Ramos (cell line): ENCODE results near the gene TRMT61A.
"Not testable (repeated sequence)": the region's sequence is repeated elsewhere in the genome, so short reads cannot be mapped to it uniquely, and the experiment has no call there.

ENCODE experiments used
- in situ Hi-C: fragments of 300-500 bp; cut with MboI; formaldehyde crosslinking; loops from one replicate; pipeline ENCODE4 v1.14.3; 2022; ENCODE audit warnings: low sequenced_read_pairs; ENCODE audit not compliant: unreplicated experiment

Gene TRMT61A

DNA sequence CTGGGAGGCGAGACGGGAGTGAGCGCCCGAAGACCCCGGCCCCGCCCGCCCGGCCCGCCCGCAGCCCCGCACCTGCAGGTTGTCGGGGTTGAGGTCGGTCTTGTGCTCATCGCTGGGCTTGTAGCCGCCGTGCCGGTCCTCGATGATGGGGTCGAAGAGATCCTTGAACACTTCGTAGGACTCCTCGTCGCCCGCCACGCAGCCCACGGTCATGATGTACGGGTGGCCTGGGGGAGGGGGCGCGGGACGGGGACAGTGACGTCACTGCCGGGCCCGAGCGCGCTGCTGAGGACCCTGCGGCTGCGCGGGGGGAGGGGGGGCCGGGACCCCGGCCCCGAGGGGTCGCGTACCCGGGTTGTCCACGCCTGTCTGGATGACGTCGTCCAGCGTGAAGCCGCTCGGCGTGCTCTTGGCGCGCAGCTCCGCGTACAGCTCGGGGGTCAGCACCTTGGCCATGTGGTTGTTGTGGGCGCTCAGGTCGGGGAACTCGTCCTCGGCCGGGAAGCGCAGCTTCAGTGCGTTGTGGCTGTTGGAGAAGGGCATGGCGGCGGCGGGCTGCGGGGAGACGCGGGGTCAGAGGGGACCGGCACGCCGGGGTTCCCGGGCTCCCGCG, 6.9 kb upstream of the TRMT61A start:
- in situ Hi-C loops: no loop called here

GRCh38 chr14:103522649-103523574, 6.1 kb upstream of the TRMT61A start, which contains the start of gene CKB:
Gene CKB (minus strand): TSS chr14:103522830. CDS start chr14:103522493, 337 bp downstream.
- in situ Hi-C loops: no loop called here

DNA sequence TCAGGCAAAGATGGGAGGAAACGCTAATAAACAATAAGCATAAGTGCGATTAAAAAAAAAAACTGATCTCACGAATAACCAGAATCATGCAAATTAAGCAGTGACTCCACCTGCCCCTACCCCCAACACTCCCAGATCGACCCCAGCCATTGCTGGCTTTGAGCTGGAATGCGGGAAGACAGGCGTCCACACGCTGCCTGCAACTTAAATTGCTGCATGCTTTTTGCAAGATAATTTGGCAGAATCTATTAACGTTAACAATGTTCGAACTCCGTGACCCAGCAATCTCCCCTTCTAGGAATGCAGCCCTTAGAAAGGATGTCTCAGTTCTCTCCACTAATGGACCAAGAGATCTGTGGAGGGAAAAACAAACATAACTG, 5.4 kb upstream of the TRMT61A start:
- in situ Hi-C loops: no loop called here

GRCh38 chr14:103524002-103524935, 4.7 kb upstream of the TRMT61A start:
- in situ Hi-C loops: no loop called here

DNA sequence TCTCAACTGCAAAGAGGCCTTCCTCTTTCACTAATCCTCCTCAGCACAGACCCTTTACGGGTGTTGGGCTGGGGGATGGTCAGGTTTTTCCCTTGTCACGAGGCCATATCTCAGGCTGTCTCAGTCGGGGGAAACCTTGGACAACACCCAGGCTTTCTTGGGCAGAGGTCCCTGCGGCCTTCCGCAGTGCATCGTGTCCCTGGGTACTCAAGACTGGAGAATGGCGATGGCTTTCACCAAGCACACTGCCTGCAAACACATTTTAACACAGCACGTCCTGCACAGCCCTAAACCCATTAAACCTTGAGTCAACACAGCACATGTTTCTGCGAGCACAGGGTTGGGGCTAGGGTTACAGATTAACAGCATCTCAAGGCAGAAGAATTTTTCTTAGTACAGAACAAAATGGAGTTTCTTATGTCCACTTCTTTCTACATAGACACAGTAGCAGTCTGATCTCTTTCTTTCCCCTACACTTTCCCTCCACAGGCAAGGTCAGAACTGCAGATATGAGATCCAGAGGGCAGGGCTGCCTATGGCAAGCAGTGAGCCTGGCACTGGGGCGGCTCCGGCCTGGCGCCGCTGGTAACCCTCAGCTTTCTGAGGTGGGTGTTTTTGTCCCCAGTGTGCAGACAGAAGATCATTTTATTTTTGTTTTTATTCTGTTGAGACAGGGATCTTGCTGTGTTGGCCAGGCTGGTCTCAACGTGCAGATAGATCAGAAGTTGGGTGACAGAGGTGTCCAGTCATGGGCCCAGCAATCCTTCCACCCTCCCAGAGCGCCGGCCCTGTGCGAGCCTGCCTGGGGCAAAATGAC, 3.4 kb upstream of the TRMT61A start:
- in situ Hi-C loops: not testable (repeated sequence)

- in situ Hi-C loops: no loop called here
These were observed 2.6 kb upstream of the TRMT61A start for GRCh38 chr14:103526247-103526913.

GRCh38 chr14:103526914-103527248, 2.1 kb upstream of the TRMT61A start:
- in situ Hi-C loops: no loop called here

DNA sequence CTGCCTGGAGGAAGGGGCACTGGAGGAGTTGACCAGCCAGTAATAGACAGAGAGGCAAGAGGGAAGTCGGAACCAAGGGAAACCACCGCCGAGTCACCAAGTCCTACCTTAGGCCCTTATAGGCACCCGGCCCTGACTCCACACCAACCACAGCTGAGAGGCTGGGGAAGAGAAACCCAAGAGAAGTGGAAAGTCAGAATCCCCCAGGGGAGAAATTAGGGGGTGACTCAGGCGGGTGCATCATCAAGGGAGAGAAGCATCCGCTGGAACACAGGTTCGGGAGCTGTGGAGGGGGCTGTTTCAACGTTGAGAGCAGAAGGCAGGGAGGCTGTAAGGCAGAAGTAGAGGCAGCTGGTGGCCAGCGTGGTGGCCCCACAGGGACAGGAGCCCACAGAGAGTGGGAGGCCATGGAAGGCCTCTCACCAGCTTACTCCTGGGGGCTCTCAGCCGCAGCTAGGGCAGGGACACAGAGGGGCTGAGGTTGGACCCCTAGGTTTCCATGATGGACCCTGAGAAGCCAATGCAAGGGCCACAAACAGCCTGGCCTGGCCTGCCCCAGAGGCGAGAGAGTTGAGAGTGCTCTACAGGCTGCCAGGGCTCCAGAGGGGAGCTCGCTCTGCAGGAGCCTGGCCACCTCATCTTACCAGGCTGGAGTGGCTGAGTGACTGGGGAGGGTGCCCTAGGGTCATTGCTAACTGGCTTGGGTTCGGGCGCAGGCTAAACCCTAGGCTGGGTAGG, 1.4 kb upstream of the TRMT61A start:
- in situ Hi-C loops: no loop called here

DNA sequence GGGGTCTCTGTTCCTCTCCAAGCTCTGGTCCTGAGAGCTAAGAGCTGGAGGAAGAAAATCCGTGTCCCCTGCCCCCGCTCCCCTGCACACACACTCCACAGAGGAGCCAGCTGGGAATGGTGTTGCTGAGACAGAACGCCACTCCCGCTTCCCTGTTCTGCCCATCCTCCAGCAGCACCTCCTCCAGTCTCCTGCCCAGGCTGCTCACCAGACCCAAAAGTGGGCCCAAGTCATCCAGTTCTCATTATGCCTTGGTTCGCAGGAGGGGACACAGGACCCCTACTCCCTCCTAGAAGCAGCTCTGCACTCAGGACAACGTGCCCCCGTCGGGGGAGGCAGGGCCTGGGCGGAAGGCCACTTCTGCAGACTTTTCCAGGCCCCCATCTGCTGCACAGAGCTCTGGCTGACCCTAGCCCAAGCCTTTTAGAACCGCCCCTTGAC, 830 bp upstream of the TRMT61A start:
- in situ Hi-C loops: no loop called here

DNA sequence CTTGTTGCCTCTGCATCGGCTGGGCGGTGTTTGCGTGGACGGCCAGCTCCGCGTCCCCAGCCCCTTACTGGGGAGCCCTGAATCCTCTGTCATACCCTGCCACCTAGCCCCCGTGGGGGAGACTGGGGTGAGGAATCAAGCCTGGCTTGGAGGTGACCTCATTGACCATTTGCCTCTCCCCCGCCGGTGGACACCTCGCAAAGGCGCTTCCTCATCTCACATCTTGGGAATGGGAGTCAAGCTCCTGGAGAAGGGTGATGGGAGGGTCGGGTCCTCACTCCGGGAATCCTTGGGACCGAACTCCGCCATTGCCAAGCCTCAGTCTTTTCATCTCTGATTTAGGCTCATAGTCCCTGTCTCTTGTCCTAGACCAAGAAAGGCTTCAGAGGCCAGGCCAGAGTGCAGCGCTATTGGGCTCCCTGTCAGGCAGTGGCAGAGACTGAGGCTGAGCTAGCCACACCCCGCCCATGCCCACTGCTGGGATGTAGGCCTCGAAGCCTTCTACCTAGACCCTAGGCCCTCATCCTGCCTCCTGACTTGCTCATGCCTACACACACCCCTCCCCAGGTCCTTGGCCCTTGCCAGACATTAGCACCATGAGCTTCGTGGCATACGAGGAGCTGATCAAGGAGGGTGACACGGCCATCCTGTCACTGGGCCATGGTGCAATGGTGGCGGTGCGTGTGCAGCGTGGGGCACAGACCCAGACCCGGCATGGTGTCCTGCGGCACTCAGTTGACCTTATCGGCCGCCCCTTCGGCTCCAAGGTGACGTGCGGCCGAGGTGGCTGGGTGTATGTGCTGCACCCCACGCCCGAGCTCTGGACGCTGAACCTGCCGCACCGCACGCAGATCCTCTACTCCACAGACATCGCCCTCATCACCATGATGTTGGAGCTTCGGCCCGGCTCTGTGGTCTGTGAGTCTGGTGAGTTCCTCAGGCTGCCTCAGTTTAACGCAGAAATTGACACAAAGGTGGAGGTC, 678 bp downstream of the TRMT61A start:
- in situ Hi-C loops: no loop called here

DNA sequence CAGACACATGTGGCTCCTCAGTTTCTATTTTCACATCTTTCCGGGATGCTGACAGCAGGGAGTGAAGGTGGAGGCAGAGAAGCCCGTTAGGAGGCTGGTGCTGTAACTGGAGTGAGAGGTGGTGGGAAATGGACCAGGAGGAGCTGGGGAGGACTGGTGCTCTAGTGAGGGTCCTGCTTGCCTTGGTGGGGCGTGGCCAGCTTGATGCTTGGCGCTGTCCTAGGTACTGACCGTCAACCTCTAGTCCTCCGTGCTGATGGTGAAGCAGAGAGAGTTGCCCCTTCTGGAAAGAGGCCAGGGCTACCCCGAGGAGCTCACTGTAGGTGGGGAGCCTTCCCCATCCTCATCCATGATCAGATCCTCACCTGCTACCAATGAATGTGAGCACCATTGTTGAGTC, 1.4 kb downstream of the TRMT61A start:
- in situ Hi-C loops: no loop called here

GRCh38 chr14:103530831-103531230, 1.8 kb downstream of the TRMT61A start:
- in situ Hi-C loops: no loop called here

- in situ Hi-C loops: no loop called here
These were observed 2.6 kb downstream of the TRMT61A start for GRCh38 chr14:103531421-103532215.

DNA sequence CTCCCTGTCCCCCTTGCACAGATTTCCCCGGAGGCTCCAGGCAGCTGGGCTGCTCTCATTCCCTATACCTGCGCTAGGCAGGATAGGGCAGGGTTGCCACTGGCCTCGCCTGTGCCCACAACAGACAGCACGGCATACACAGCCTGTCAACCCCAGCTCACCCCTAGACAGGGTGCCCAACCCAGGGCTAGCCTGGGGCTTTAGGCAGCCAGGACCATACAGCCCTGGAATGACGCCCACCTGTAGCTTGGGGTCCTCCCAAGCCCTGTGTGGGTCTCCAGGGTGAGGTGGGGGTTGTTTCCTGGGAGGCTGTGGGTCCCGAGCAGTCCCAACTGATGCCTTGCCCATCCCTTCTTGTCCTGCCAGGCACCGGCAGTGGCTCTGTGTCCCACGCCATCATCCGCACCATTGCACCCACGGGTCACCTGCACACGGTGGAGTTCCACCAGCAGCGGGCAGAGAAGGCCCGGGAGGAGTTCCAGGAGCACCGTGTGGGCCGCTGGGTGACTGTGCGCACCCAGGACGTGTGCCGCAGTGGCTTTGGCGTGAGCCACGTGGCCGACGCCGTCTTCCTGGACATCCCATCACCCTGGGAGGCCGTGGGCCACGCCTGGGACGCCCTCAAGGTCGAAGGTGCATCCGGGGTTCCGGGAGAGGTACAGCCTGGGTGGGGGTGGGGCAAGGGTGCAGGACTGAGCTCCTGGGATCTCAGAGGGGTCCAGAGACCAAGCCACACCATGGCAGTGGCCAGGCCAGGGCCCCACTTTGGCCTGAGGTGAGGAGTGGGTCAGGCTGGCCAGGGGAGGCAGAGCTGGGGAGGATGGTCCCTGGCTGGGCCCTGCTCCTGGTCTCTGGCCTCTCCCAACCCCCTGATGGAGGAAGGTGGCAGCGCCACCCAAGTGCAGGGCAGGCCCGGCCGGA, 3.5 kb downstream of the TRMT61A start:
- in situ Hi-C loops: no loop called here

GRCh38 chr14:103533137-103533998, 4.4 kb downstream of the TRMT61A start:
- in situ Hi-C loops: no loop called here
